GM12891 (cell line): ENCODE measurements around the gene FAM229A.

Source experiments
- DNase-seq: peaks from one replicate; pipeline ENCODE4 v3.0.0; 2011; ENCODE audit warnings: low spot score; ENCODE audit not compliant: insufficient read length
- FAIRE-seq: peaks from 2 replicates; lab custom pipeline; 2011; peaks lifted over from hg19 to GRCh38; lab: Jason Lieb, UNC
- PAX5 ChIP-seq: IDR thresholded peaks from 2 replicates; pipeline ENCODE4 v1.6.1; 2011; ENCODE audit warnings: low read length, moderate library complexity, mild to moderate bottlenecking; ENCODE audit not compliant: insufficient read depth, severe bottlenecking
- POLR2A ChIP-seq: IDR thresholded peaks from 2 replicates; pipeline ENCODE4 v1.6.1; 2011; ENCODE audit warnings: low read depth, low read length, control low read depth
- POLR2AphosphoS5 ChIP-seq: IDR thresholded peaks from 2 replicates; pipeline ENCODE4 v1.6.1; 2011; ENCODE audit warnings: low read depth, low read length, control low read depth
- POU2F2 ChIP-seq: IDR thresholded peaks from 2 replicates; pipeline ENCODE4 v1.6.1; 2011; ENCODE audit warnings: low read depth, mild to moderate bottlenecking, control low read depth, low read length, moderate library complexity
- SPI1 ChIP-seq: IDR thresholded peaks from 2 replicates; pipeline ENCODE4 v1.6.1; 2011; ENCODE audit warnings: low read depth, low read length, control low read depth
- TAF1 ChIP-seq: IDR thresholded peaks from 2 replicates; pipeline ENCODE4 v1.6.1; 2011; ENCODE audit warnings: low read depth, low read length, control low read depth

FAM229A gene

GRCh38 chr1:32337855-32338636 is 24.2 kb downstream of the FAM229A start:
- no peak for DNase-seq
- TF ChIP-seq SPI1 (0 out of 2 replicates have a peak, but pooled peaks have one; percentile 12), PAX5 (no peak)
- peak; percentile 83 for FAIRE-seq

GRCh38 chr1:32336963-32337675 is 25.2 kb downstream of the FAM229A start:
- peak; percentile 98 for FAIRE-seq
- DNase-seq, result peak; percentile 55
- no peak for TF ChIP-seq POLR2A
- no peak for TF ChIP-seq PAX5
- TF ChIP-seq POLR2AphosphoS5, result no peak
- peak; percentile 47; the same call in 1 of the 2 replicates for TF ChIP-seq SPI1
- no peak for TF ChIP-seq TAF1

GRCh38 chr1:32336591-32336932 is 25.7 kb downstream of the FAM229A start:
- DNase-seq, result no peak
- TF ChIP-seq POU2F2 (no peak), POLR2AphosphoS5 (no peak), POLR2A (no peak), SPI1 (no peak), PAX5 (no peak), TAF1 (no peak)
- no peak for FAIRE-seq

GRCh38 chr1:32335790-32336590 is 26.3 kb downstream of the FAM229A start, which contains the start of gene MARCKSL1:
Gene MARCKSL1, minus strand, starts transcription at chr1:32336233. Its CDS starts 200 bp downstream, at chr1:32336033.
- peak; percentile 76 for DNase-seq
- FAIRE-seq, result peak; percentile 63
- TF ChIP-seq TAF1 (peak; percentile 80), POLR2AphosphoS5 (peak; percentile 93), POU2F2 (peak; percentile 46; the same call in 1 of the 2 replicates), POLR2A (peak; percentile 88), PAX5 (peak; percentile 60), SPI1 (no peak)

GRCh38 chr1:32335535-32335789 is 26.8 kb downstream of the FAM229A start:
- no peak for FAIRE-seq
- TF ChIP-seq SPI1, result no peak
- no peak for TF ChIP-seq POLR2AphosphoS5
- TF ChIP-seq POU2F2, result no peak
- no peak for TF ChIP-seq TAF1
- no peak for TF ChIP-seq POLR2A
- TF ChIP-seq PAX5, result no peak
- no peak for DNase-seq

- FAIRE-seq, result peak; percentile 79
- TF ChIP-seq POLR2A, result no peak
- TF ChIP-seq POLR2AphosphoS5, result no peak
- 0 out of 2 replicates have a peak, but pooled peaks have one; percentile 27 for TF ChIP-seq POU2F2
- no peak for TF ChIP-seq TAF1
- DNase-seq, result peak; percentile 50
Measured at GRCh38 chr1:32334864-32335534, 27.3 kb downstream of the FAM229A start.

- no peak for TF ChIP-seq PAX5
- TF ChIP-seq POLR2A, result peak; percentile 66; the same call in 1 of the 2 replicates
- no peak for TF ChIP-seq TAF1
- peak; percentile 80 for TF ChIP-seq POLR2AphosphoS5
- no peak for TF ChIP-seq POU2F2
- no peak for TF ChIP-seq SPI1
- DNase-seq (no peak), FAIRE-seq (peak; percentile 59)
Measured at GRCh38 chr1:32334274-32334861, 27.9 kb downstream of the FAM229A start.

- DNase-seq (no peak), FAIRE-seq (peak; percentile 26)
- TF ChIP-seq SPI1 (no peak), TAF1 (no peak)
Measured at GRCh38 chr1:32333251-32333963, 28.9 kb downstream of the FAM229A start.
